SK-N-SH (cell line): ENCODE measurements around the gene KNL1. TPM values are rescaled to one million over a fixed set of nuclear protein-coding genes. Genes with fewer than 3 reads are reported as not detected.
"Not testable (repeated sequence)": the region's sequence is repeated elsewhere in the genome, so short reads cannot be mapped to it uniquely, and the experiment has no call there.

ENCODE experiments used
- CTCF ChIA-PET: fragments of 300-600, 350-600 bp; formaldehyde crosslinking; extraction: SDS; loops from one replicate; lab custom pipeline; 2021; lab: Yijun Ruan, JAX
- POLR2A ChIA-PET: fragments of 350-600 bp; sonication (Branson Sonifier 250); formaldehyde crosslinking; extraction: SDS; loops from one replicate; lab custom pipeline; 2020; ENCODE audit warnings: antibody characterized with exemption, inconsistent platforms; lab: Yijun Ruan, JAX
- DNase-seq: peaks from one replicate; pipeline ENCODE4 v3.0.0; 2012
- H2AFZ ChIP-seq: fragments of 200-600 bp; sonication (generic); 2 replicates; pipeline ENCODE4 v1.8.1; 2016; ENCODE audit warnings: antibody characterized with exemption, mild to moderate bottlenecking, low read depth
- H3F3A ChIP-seq: fragments of 200-600 bp; sonication (generic); replicated peaks from 2 replicates; pipeline ENCODE3; 2016; ENCODE audit warnings: antibody characterized with exemption, mild to moderate bottlenecking; ENCODE audit not compliant: insufficient read depth
- H3K27ac ChIP-seq, 2 experiments: fragments of 200-500 bp in 1 of 2; fragments of 200-600 bp in 1 of 2; sonication (Bioruptor generic) in 1 of 2; sonication (generic), shearing (Covaris generic) in 1 of 2; 2 replicates each; pipeline versions ENCODE4 v1.5.1 to v1.6.1; 2014 to 2016; ENCODE audit warnings: low read depth in 2 of 2, inconsistent platforms in 1 of 2, low read length in 1 of 2, mild to moderate bottlenecking in 1 of 2, mixed read lengths in 1 of 2
- H3K27me3 ChIP-seq: fragments of 200-600 bp; sonication (generic), shearing (Covaris generic); 2 replicates; pipeline ENCODE4 v1.6.1; 2016; ENCODE audit warnings: mixed run types; ENCODE audit not compliant: insufficient read depth
- H3K36me3 ChIP-seq, 2 experiments: fragments of 200-500 bp in 1 of 2; fragments of 200-600 bp in 1 of 2; sonication (Bioruptor generic) in 1 of 2; sonication (generic) in 1 of 2; replicated peaks in 1 of 2; 2 replicates each; pipeline versions ENCODE3 to v1.5.1; 2014 to 2016; ENCODE audit warnings: low read length in 1 of 2, mild to moderate bottlenecking in 1 of 2; ENCODE audit not compliant: insufficient read depth in 2 of 2, control insufficient read depth in 1 of 2
- H3K4me1 ChIP-seq, 2 experiments: fragments of 200-500 bp in 1 of 2; fragments of 200-600 bp in 1 of 2; sonication (Bioruptor generic) in 1 of 2; sonication (generic), shearing (Covaris generic) in 1 of 2; 2 replicates each; pipeline versions ENCODE4 v1.5.1 to v1.6.1; 2014 to 2016; ENCODE audit warnings: low read depth in 1 of 2, low read length in 1 of 2, mixed run types in 1 of 2; ENCODE audit not compliant: insufficient read depth in 2 of 2, control insufficient read depth in 1 of 2
- H3K4me2 ChIP-seq: fragments of 200-600 bp; sonication (generic), shearing (Covaris generic); 2 replicates; pipeline ENCODE4 v1.6.1; 2017; ENCODE audit warnings: mixed run types
- H3K4me3 ChIP-seq, 2 experiments: fragments of 200-500 bp in 1 of 2; fragments of 200-600 bp in 1 of 2; sonication (Bioruptor generic) in 1 of 2; sonication (generic), shearing (Covaris generic) in 1 of 2; 2 replicates each; pipeline versions ENCODE4 v1.5.1 to v1.8.1; 2014 to 2016; ENCODE audit warnings: low read depth in 2 of 2, inconsistent platforms in 1 of 2, low read length in 1 of 2, mild to moderate bottlenecking in 1 of 2, mixed read lengths in 1 of 2, moderate library complexity in 1 of 2
- H3K79me2 ChIP-seq: fragments of 200-600 bp; sonication (generic); 2 replicates; pipeline ENCODE4 v1.8.1; 2017; ENCODE audit warnings: mild to moderate bottlenecking; ENCODE audit not compliant: insufficient read depth
- H3K9ac ChIP-seq: fragments of 200-600 bp; sonication (generic); 2 replicates; pipeline ENCODE4 v1.6.1; 2017; ENCODE audit warnings: mixed run types
- H3K9me2 ChIP-seq: fragments of 200-600 bp; sonication (generic); 2 replicates; pipeline ENCODE4 v1.6.1; 2017; ENCODE audit warnings: mixed run types
- H3K9me3 ChIP-seq: fragments of 200-600 bp; sonication (generic); 2 replicates; pipeline ENCODE4 v1.6.1; 2017; ENCODE audit warnings: mixed run types, mild to moderate bottlenecking, moderate library complexity
- H4K20me1 ChIP-seq: fragments of 200-600 bp; sonication (generic); 2 replicates; pipeline ENCODE4 v1.6.1; 2017; ENCODE audit warnings: mild to moderate bottlenecking, mixed run types; ENCODE audit not compliant: insufficient read depth
- EP300 ChIP-seq, 2 experiments: IDR thresholded peaks; 2 replicates each; pipeline versions ENCODE4 v1.4.0 to v1.6.1; 2012; ENCODE audit warnings: borderline replicate concordance in 1 of 2, low read depth in 1 of 2, low read length in 1 of 2
- IRF3 ChIP-seq: fragments of 150-350 bp; IDR thresholded peaks from 2 replicates; pipeline ENCODE4 v1.6.1; 2016; ENCODE audit warnings: mild to moderate bottlenecking, low read depth, low read length
- JUND ChIP-seq: IDR thresholded peaks from 2 replicates; pipeline ENCODE4 v1.4.0; 2012
- NFIC ChIP-seq: IDR thresholded peaks from 2 replicates; pipeline ENCODE4 v1.4.0; 2012; ENCODE audit warnings: borderline replicate concordance
- NRF1 ChIP-seq: IDR thresholded peaks from 2 replicates; pipeline ENCODE4 v1.6.1; 2012; ENCODE audit warnings: low read depth, mild to moderate bottlenecking, low read length
- RAD21 ChIP-seq: IDR thresholded peaks from 2 replicates; pipeline ENCODE4 v1.6.1; 2012; ENCODE audit warnings: mild to moderate bottlenecking, low read length
- SMC3 ChIP-seq: IDR thresholded peaks from 2 replicates; pipeline ENCODE4 v1.6.1; 2012; ENCODE audit warnings: low read depth, low read length, improper control_type of control experiment
- TCF12 ChIP-seq: IDR thresholded peaks from 2 replicates; pipeline ENCODE4 v1.4.0; 2012
- USF2 ChIP-seq: fragments of 150-350 bp; IDR thresholded peaks from 2 replicates; pipeline ENCODE4 v1.6.1; 2017; ENCODE audit warnings: antibody characterized with exemption, low read length, low read depth, borderline replicate concordance
- WGBS: methylation state at CpG from one replicate; pipeline ENCODE4 v1.1.6; 2017; ENCODE audit warnings: low lambda C conversion rate; 5-methylcytosine and 5-hydroxymethylcytosine counted together
- polyA plus RNA-seq, 3 experiments: library from polyadenylated mRNA; depleted of rRNA; stranded (reverse); fragments of >200 nt; gene quantifications; 2 replicates each; pipeline ENCODE4 v1.2.3, GENCODE V29; 2012
- TF ChIP-seq, protein P1 (sequence below): IDR thresholded peaks from 2 replicates; pipeline ENCODE4; 2012
- TF ChIP-seq, protein P2 (sequence below): IDR thresholded peaks from 2 replicates; pipeline ENCODE4 v1.4.0; 2012; ENCODE audit warnings: low read depth

The KNL1 gene
- polyA plus RNA-seq, 1 of the 3 experiments (the other 2 are of a cell fraction): 1.6 TPM

GRCh38 chr15:40578892-40579291, 15.2 kb upstream of the KNL1 start:
- ChIA-PET CTCF (no interaction called here), POLR2A (no interaction called here)
- peaks cover 19% of the 10 kb centered on the region for H3F3A ChIP-seq
- no peaks in the 10 kb centered on the region for H4K20me1 ChIP-seq
- H2AFZ ChIP-seq: no peak overlapping the region
- no peak overlapping the region for H3K4me3 ChIP-seq
- no peaks in the 10 kb centered on the region for H3K27me3 ChIP-seq
- H3K36me3 ChIP-seq: peaks cover 8 to 14% of the 10 kb centered on the region in 2 experiments
- H3K27ac ChIP-seq: no peak overlapping the region
- no peak overlapping the region for H3K4me2 ChIP-seq
- no peaks in the 10 kb centered on the region for H3K9me2 ChIP-seq
- H3K9me3 ChIP-seq: no peaks in the 10 kb centered on the region
- no peaks in the 10 kb centered on the region for H3K4me1 ChIP-seq
- WGBS: 68% methylated on average over 4 of the region's 4 CpGs
- no peak for DNase-seq
- H3K79me2 ChIP-seq: no peaks in the 10 kb centered on the region
- TF ChIP-seq EP300 (IDR thresholded peaks at IDR 0.05; ENCODE audit: borderline replicate concordance in 1 of 2, low read depth in 1 of 2, low read length in 1 of 2): no peak
- no peak for TF ChIP-seq RAD21
- TF ChIP-seq, protein P1, sequence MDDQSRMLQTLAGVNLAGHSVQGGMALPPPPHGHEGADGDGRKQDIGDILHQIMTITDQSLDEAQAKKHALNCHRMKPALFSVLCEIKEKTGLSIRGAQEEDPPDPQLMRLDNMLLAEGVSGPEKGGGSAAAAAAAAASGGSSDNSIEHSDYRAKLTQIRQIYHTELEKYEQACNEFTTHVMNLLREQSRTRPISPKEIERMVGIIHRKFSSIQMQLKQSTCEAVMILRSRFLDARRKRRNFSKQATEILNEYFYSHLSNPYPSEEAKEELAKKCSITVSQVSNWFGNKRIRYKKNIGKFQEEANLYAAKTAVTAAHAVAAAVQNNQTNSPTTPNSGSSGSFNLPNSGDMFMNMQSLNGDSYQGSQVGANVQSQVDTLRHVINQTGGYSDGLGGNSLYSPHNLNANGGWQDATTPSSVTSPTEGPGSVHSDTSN: no peak
- no peak for TF ChIP-seq NFIC
- TF ChIP-seq NRF1: no peak
- TF ChIP-seq TCF12: no peak
- TF ChIP-seq USF2: no peak
- no peak for TF ChIP-seq JUND
- TF ChIP-seq, protein P2, sequence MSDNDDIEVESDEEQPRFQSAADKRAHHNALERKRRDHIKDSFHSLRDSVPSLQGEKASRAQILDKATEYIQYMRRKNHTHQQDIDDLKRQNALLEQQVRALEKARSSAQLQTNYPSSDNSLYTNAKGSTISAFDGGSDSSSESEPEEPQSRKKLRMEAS: no peak
- TF ChIP-seq IRF3: no peak
- TF ChIP-seq SMC3: no peak
- no peak overlapping the region for H3K9ac ChIP-seq

GRCh38 chr15:40581796-40582195, 12.3 kb upstream of the KNL1 start:
- not testable (repeated sequence) for H3K9ac ChIP-seq, H3K9me3 ChIP-seq, H4K20me1 ChIP-seq, H3K4me1 ChIP-seq, H3K79me2 ChIP-seq, H3K4me3 ChIP-seq, H3K36me3 ChIP-seq, H3K27ac ChIP-seq, H2AFZ ChIP-seq, H3K27me3 ChIP-seq, H3K4me2 ChIP-seq, H3F3A ChIP-seq, DNase-seq, H3K9me2 ChIP-seq
- ChIA-PET POLR2A (interaction anchor here (1.4 kb wide), 1 partner anchor 13 kb away, joined by 4 read pairs; the partner anchor contains the start of gene RPUSD2), CTCF (interaction anchor here (0.7 to 2.1 kb wide), 2 partner anchors 8 to 17 kb away, joined by 3 to 8 read pairs; partner anchors contain the start of gene CCDC32)
- 67% methylated on average over 2 of the region's 2 CpGs for WGBS
